ENCODE data around the gene TSPAN18. TPM values are rescaled to one million over a fixed set of nuclear protein-coding genes. Genes with fewer than 3 reads are reported as not detected.

TSPAN18 gene
- total and polyA plus RNA-seq, 2 of the 8 experiments (the other 6 are each of a cell fraction or from before 2014, with no cell fraction given): 5.2 to 10.2 TPM

DNA sequence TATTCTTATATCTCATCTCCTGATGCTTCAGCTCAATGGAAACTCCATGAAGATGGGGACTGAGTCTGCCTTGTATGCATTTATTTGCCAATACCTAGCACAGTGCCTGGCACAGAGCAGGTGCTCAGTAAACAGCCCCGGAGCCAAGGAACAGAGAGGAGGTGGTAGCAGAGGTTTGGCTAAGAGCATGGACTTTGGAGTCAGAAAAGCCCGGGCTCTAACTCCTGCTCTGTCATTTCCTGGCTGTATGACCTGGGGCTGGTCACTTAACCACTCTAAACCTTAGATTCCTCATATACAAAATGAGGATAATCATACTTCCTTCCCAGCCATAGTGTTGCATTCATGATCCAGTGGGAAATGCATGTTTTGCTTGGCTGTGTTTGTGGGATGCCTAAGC lies 187.3 kb downstream of the TSPAN18 start (continued):
- TF ChIP-seq, protein P1, sequence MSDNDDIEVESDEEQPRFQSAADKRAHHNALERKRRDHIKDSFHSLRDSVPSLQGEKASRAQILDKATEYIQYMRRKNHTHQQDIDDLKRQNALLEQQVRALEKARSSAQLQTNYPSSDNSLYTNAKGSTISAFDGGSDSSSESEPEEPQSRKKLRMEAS (IDR thresholded peaks at IDR 0.05): no peak
- TF ChIP-seq CHD2 (IDR thresholded peaks at IDR 0.05; ENCODE audit: low read length) (no peak), CREB1 (IDR thresholded peaks at IDR 0.05) (no peak)
